RWPE1 (cell line): ENCODE data around the gene PLXNB2.

Experiments
- CTCF ChIA-PET: fragments of 350-600 bp; sonication (Branson Sonifier 250); formaldehyde crosslinking; extraction: SDS; loops from one replicate; lab custom pipeline; 2021; lab: Yijun Ruan, JAX
- POLR2A ChIA-PET: fragments of 400-600 bp; formaldehyde crosslinking; extraction: SDS; loops from one replicate; lab custom pipeline; 2020; ENCODE audit warnings: antibody characterized with exemption; ENCODE audit not compliant: low non-redundant PET; lab: Yijun Ruan, JAX
- DNase-seq: peaks from one replicate; pipeline ENCODE4 v3.0.0; 2012; ENCODE audit warnings: low spot score
- H3K27ac ChIP-seq: fragments of 450-650 bp; 2 replicates; pipeline ENCODE4 v1.5.1; 2017
- CTCF ChIP-seq: fragments of 450-650 bp; conservative IDR thresholded peaks from 2 replicates; pipeline ENCODE4 v1.5.1; 2017; ENCODE audit warnings: low read depth, mild to moderate bottlenecking

Gene PLXNB2

GRCh38 chr22:50320116-50320515 is 12.7 kb upstream of the PLXNB2 start:
- TF ChIP-seq CTCF: no peak
- no peak overlapping the region for H3K27ac ChIP-seq
- ChIA-PET CTCF (no interaction called here), POLR2A (no interaction called here)
- DNase-seq: no peak

GRCh38 chr22:50319503-50319951 is 12.1 kb upstream of the PLXNB2 start:
- CTCF ChIA-PET: no interaction called here
- POLR2A ChIA-PET: no interaction called here
- DNase-seq: no peak
- TF ChIP-seq CTCF: no peak
- H3K27ac ChIP-seq: no peak overlapping the region

- CTCF ChIA-PET: no interaction called here
- POLR2A ChIA-PET: no interaction called here
- no peak for DNase-seq
- H3K27ac ChIP-seq: peak overlapping the region; percentile 19; the same call in 1 of the 2 replicates
- TF ChIP-seq CTCF: no peak
Measured at GRCh38 chr22:50318698-50319411, 11.4 kb upstream of the PLXNB2 start.

- ChIA-PET CTCF (no interaction called here), POLR2A (no interaction called here)
- TF ChIP-seq CTCF: no peak
- H3K27ac ChIP-seq: peak overlapping the region; percentile 19; the same call in 1 of the 2 replicates
- DNase-seq: no peak
Measured at GRCh38 chr22:50318356-50318697, 10.9 kb upstream of the PLXNB2 start.

GRCh38 chr22:50317674-50318073 is 10.2 kb upstream of the PLXNB2 start:
- POLR2A ChIA-PET: no interaction called here
- CTCF ChIA-PET: interaction anchor here (0.5 kb wide), 1 partner anchor 41 kb away, joined by 3 read pairs; no protein-coding TSS in a partner anchor

GRCh38 chr22:50317178-50317577 is 9.7 kb upstream of the PLXNB2 start:
- peak overlapping the region; percentile 19; the same call in 1 of the 2 replicates for H3K27ac ChIP-seq
- ChIA-PET POLR2A (no interaction called here), CTCF (interaction anchor here (0.5 kb wide), 1 partner anchor 40 kb away, joined by 3 read pairs; no protein-coding TSS in a partner anchor)
- no peak for DNase-seq
- TF ChIP-seq CTCF: no peak

More at GRCh38 chr22:50317674-50318073, 10.2 kb upstream of the PLXNB2 start:
- peak overlapping the region; percentile 19 for H3K27ac ChIP-seq
- no peak for TF ChIP-seq CTCF
- DNase-seq: no peak
